Spleen (tissue), 7 donors: ENCODE results near the gene QKI.

Experiments
- CTCF ChIP-seq, 11 experiments: fragments of 200-600 bp in 7 of 11; fragments of 450-650 bp in 4 of 11; sonication (generic) in 4 of 11; IDR thresholded peaks in 8 of 11; conservative IDR thresholded peaks in 3 of 11; 1 replicate in 7 of 11; 2 replicates in 4 of 11; pipeline versions ENCODE4 v1.4.0 to v1.8.0; 2016 to 2021; ENCODE audit warnings: antibody characterized with exemption in 11 of 11, inconsistent platforms in 4 of 11, mild to moderate bottlenecking in 1 of 11
- POLR2A ChIP-seq, 3 donors: fragments of 450-650 bp; IDR thresholded peaks; one replicate each; pipeline ENCODE4 v1.5.1; 2017; ENCODE audit warnings: antibody characterized with exemption in 3 of 3, mild to moderate bottlenecking in 1 of 3
- donor health status: DM: no; HTN: no; CAD: no; lungs with moderate emphysema.
- donor health status: DM: no; HTN: no; CAD: no.
- donor health status: DM: no; HTN: no; CAD: no.

GRCh38 chr6:163370464-163371117, 43.9 kb upstream of the QKI start:
- TF ChIP-seq CTCF (IDR thresholded peaks at IDR 0.05 in 8 of 11, conservative IDR thresholded peaks at IDR 0.05 in 3 of 11) (no peak), POLR2A (IDR thresholded peaks at IDR 0.05) (no peak)
